Fibroblast of peridontal ligament (primary cell): ENCODE measurements around the gene SERPIND1.
A peak's percentile ranks its signal among the peaks of the same experiment; 100 is the strongest.

Experiments used
- DNase-seq: peaks from one replicate; pipeline ENCODE4 v3.0.0-alpha.2; 2010; ENCODE audit errors: extremely low read depth

The SERPIND1 gene

GRCh38 chr22:20775342-20775895, 1.5 kb downstream of the SERPIND1 start:
- no peak for DNase-seq

GRCh38 chr22:20776624-20777405, 2.9 kb downstream of the SERPIND1 start:
- no peak for DNase-seq

- peak; percentile 75 for DNase-seq
These were observed 3.7 kb downstream of the SERPIND1 start for GRCh38 chr22:20777420-20778177.

- no peak for DNase-seq
These were observed 5.3 kb downstream of the SERPIND1 start for GRCh38 chr22:20779014-20779817.

DNA sequence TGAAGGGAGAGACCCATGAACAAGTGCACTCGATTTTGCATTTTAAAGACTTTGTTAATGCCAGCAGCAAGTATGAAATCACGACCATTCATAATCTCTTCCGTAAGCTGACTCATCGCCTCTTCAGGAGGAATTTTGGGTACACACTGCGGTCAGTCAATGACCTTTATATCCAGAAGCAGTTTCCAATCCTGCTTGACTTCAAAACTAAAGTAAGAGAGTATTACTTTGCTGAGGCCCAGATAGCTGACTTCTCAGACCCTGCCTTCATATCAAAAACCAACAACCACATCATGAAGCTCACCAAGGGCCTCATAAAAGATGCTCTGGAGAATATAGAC, 5.9 kb downstream of the SERPIND1 start:
- DNase-seq: peak; percentile 2

DNA sequence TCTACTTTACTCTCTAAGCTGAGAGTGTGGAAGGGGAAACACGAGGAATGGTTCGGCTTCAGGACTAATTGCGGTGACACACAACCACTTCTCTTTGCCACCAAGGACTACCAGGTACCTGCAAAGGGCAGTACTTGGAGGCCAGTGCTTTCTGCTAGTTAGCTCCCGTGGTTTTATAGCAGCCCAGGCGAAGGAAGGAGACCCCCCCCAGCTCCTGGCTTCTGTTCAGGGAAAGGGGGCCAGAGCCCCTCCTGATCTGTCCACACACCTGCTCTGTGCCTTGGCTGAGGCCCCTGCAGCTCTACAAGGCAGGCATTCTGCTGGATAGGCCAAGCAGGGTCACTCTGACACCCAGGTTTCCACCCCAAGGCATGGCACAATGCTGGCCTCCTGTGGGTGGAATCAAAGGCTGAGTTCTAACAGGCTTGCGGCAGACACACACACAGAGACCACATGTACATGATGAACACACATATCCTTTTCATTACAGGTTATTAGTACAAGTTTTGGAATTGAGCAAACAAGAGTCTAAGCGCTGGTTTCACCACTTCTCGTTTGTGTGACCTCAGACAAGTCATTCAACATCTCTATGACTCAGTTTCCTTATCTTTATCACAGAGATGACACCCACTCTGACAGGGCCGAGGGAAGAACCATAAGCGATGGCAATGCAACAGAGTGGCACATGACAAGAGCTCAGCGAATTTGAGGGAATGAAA, 7.5 kb downstream of the SERPIND1 start:
- DNase-seq: no peak

DNA sequence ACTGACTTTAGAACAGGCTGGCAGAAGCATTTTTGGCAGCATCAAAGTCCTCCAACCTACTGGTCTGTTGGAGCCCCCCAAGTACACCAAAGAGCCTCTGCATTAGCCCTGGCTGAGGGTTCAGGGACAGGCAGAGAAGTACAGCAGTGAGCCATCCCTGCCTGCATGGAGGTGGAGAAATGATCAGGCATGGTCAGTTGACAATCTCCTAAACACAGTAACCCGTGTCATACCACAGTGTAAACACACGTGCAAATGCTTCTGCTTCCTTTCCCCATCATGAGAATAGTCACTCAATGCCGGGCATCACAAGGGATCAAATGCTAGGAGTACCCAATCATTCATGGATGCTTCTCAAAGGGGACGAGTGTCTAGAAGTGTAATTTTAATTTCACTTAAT, 8.2 kb downstream of the SERPIND1 start:
- peak; percentile 2 for DNase-seq

DNA sequence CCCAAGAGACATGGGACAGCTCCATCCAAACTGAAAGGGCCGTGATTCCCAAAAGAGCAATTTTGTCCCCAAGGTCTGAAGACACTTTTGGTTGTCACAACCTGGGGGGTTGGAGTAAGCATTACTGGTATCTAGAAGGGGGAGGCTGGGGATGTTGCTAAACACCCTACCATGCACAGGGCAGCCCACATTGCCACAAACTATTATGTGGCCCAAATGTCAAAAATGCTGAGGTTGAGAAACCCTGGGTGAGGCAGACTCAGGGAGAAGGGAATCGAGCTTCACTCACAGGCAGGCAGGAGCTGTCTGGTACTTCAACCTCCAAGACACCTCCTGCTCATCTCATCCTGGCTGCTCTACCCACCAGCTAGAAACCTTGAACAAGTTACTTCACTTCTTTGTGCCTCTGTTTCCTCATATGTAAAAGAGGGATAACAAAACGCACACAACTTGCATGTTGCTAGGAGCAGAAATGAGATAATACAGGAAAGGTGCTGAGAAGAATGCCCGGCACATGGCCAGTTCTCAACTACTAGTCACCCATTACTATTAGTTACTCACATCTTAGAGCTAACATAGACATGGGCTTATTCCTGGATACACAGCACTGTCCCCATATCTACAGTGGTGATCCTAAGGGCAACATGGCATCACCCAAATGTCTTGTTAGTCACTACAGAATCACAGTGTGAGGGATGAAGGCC, 8.8 kb downstream of the SERPIND1 start:
- DNase-seq: no peak

GRCh38 chr22:20783300-20783673, 9.4 kb downstream of the SERPIND1 start:
- no peak for DNase-seq

DNA sequence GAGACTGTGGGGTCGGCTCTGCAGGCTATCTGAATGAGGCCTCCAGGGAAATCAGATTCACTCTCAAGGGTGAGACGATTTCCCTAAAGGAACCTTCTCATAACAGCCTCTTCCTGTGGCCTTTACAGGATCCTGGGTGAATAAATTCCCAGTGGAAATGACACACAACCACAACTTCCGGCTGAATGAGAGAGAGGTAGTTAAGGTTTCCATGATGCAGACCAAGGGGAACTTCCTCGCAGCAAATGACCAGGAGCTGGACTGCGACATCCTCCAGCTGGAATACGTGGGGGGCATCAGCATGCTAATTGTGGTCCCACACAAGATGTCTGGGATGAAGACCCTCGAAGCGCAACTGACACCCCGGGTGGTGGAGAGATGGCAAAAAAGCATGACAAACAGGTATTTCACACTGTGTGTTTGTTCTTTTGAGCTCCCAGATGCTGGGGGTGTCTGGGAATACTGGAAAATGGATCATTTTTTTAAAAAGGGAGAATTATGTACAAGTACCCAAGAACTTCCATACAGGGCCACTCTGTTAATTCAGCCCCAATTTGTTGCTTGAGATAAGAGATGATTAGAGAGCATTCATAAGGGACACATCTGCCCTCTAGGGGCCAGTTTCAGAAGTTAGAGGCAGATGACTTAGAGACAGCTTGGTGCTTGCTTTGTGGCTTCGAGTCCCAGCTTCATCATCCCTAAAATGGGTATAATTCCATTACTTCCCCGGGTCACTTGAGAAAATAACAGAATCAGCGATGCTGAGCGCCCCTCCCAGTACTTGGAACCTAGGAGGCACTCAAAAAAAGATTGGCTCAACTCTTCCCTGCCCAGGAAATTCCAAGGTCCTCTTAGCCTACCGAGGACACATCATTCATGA, 10.2 kb downstream of the SERPIND1 start:
- peak; percentile 73 for DNase-seq

GRCh38 chr22:20785415-20785814, 11.5 kb downstream of the SERPIND1 start:
- no peak for DNase-seq

DNA sequence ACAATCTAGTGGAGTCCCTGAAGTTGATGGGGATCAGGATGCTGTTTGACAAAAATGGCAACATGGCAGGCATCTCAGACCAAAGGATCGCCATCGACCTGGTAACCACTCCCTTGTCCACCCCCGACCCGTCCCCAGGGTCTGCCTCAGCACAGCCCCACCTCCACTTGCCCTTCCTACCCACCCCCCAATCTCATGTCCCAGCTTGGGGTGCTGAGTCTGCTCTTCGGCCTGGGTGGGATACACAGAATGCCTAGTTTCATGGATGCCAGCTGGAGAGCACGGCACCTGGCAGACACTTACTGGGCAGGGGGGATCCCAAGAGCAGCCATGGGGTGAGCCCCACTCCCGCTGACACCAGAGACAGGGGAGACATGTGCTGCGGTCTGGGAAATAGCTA, 12.1 kb downstream of the SERPIND1 start:
- no peak for DNase-seq

GRCh38 chr22:20786536-20786979, 12.6 kb downstream of the SERPIND1 start:
- no peak for DNase-seq

- no peak for DNase-seq
These were observed 13.3 kb downstream of the SERPIND1 start for GRCh38 chr22:20787223-20787622.

DNA sequence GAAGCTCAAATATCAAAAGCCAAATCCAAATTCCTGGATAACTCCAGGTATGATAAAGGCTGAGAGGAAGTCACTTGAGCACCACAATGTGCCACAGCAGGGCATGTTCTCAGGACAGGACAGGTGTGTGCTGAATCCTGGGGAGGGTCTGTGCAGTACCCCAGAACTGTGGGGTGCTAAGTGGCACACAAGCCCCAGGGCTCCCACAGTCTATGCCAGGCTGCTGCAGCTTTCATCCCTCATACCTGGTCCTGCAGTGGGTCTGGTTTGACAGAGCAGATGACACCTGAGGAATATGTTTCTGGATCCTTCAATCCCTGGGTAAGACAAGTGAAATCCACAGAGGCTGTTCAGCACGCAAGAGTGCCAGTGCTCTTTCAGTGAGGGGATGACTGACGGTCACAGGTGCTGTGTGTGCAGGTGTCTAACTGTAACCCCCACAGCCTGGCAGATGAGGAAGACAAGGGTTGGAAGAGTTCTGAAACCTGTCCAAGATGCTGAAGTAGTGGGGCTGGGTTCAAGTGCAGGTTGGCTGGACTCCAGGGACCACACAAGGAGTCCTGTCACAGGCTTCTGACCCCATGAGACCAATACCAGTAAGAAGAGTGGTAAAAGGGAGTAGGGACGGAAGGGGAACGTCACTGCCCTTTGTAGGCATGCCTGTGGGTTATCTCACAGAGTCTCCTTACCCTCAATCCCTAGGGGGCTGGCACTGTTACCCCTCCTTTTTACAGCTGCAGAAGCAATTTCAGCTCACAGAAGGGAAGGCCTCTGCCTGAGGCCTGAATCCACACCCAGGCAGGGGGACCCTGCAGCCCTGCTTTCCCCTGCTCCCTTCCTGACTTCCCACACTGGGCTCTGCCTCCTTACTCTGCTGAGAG, 14.1 kb downstream of the SERPIND1 start:
- no peak for DNase-seq

DNA sequence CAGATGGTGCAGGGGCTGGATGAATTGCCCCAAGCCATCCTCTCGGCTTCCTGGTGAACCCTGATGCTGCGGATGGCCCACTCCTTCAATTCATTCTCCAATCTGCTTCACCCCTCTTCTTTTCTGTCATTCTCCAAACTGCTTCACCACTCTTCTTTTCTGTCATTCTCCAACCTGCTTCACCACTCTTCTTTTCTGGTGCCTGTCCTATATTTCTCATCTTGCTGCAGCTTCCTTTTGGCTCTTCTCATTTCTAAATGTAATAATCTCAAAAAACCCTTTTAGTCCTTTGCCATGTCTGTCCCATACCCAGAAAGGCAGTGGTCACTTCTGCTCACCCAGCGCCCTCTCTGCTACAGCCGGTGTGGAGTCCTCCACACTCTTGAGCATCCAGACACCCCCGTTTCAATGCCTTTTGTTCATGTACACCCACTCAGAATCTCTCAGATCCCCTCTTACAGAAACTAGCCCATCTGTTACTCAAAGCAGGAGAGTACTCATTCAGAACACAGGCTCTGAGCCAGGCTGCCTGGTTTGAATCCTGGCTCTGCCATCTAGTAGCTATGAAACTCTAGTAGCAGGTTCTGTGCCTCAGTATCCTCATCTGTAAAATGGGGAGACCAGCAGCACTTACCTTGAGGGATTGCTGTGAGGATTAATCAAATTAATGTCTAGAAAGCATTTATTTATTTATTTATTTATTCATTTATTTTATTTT, 14.9 kb downstream of the SERPIND1 start:
- DNase-seq: no peak

DNA sequence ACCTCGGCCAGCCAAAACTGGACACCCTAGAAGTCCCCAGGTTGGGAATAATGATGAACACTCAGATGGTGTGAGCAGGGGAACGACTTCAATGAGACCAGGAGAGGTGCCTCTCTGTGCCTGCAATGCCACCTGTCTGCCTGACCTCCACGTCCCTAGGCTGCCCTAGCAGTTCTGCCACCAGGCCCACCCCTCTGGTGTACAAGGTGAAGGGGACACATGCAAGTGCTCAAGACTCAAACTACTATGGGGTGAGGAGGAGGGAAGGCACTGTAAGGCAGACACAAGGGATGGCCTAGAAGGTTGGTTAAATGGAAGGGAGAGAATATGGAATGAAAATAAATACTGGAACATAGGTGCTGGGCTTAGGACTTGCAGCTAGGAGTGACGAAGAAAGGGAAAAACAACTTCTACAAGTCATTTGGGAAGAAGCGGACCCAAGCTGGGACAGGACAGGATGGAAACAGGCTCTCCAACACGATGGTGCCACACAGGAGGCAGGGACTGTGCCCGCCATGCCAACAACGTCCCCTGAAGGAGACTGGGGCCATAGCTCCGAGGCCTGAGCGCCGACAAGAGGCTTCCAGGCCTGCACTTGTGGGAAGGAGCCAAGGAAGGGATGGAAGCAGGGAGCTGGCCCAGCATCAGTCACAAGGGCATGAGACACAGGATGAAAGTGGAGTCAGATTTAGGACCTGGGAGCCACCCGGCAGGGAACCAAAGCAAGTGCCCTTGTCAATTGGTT, 18.5 kb downstream of the SERPIND1 start:
- DNase-seq: no peak
